Panc1 (cell line): ENCODE results near the gene ARHGAP23. TPM values are rescaled to one million over a fixed set of nuclear protein-coding genes. Genes with fewer than 3 reads are reported as not detected.

Experiments used
- ATAC-seq: fragments of 200-7000 bp; cut with Tn5 transposase; 2 replicates; pipeline ENCODE4 v1.9.1; 2020; ENCODE audit warnings: mild to moderate bottlenecking, moderate library complexity
- BruUV-seq: library from RNA; stranded (reverse); fragments of 400-500 nt; replicated peaks from 2 replicates; lab custom pipeline; 2021; lab: Mats Ljungman, UMichigan
- CTCF ChIA-PET: fragments of 300-600 bp; sonication (Branson Sonifier 250); formaldehyde crosslinking; loops from one replicate; lab custom pipeline; 2022; ENCODE audit warnings: antibody characterized with exemption; lab: Charles Lee
- POLR2A ChIA-PET: fragments of 300-600 bp; sonication (Branson Sonifier 250); formaldehyde crosslinking; loops from one replicate; lab custom pipeline; 2022; ENCODE audit warnings: antibody characterized with exemption; lab: Charles Lee
- DNase-seq: peaks from one replicate; pipeline ENCODE4 v3.0.0-alpha.2; 2010; ENCODE audit warnings: low read depth, low spot score
- H3K27ac ChIP-seq: 2 replicates; pipeline ENCODE4 v1.5.1; 2011; ENCODE audit warnings: mild to moderate bottlenecking, low read length, inconsistent platforms
- H3K27me3 ChIP-seq: fragments of 200-500 bp; sonication (Bioruptor generic); 2 replicates; pipeline ENCODE4 v1.6.0; 2014; ENCODE audit warnings: low read length, inconsistent platforms; ENCODE audit not compliant: control insufficient read depth, insufficient read depth
- H3K36me3 ChIP-seq: fragments of 200-500 bp; sonication (Bioruptor generic); 2 replicates; pipeline ENCODE4 v1.5.1; 2014; ENCODE audit warnings: inconsistent platforms, mild to moderate bottlenecking, low read length, moderate library complexity; ENCODE audit not compliant: control insufficient read depth, insufficient read depth
- H3K4me1 ChIP-seq: 2 replicates; pipeline ENCODE4 v1.5.1; 2011; ENCODE audit warnings: inconsistent platforms, mild to moderate bottlenecking, low read length, moderate library complexity; ENCODE audit not compliant: control insufficient read depth, insufficient read depth
- H3K4me3 ChIP-seq, 2 experiments: 2 replicates each; pipeline ENCODE4 v1.5.1; 2011 to 2012; ENCODE audit warnings: low read depth in 2 of 2, low read length in 2 of 2, mild to moderate bottlenecking in 2 of 2, inconsistent platforms in 1 of 2, moderate library complexity in 1 of 2
- H3K9me3 ChIP-seq: fragments of 200-500 bp; sonication (Bioruptor generic); 2 replicates; pipeline ENCODE4 v1.5.1; 2014; ENCODE audit warnings: low read depth, mild to moderate bottlenecking, inconsistent platforms, low read length, moderate library complexity; ENCODE audit not compliant: control insufficient read depth, insufficient read depth
- CTCF ChIP-seq: fragments of 450-650 bp; IDR thresholded peaks from 2 replicates; pipeline ENCODE4 v1.5.1; 2017; ENCODE audit warnings: mild to moderate bottlenecking
- POLR2AphosphoS5 ChIP-seq: IDR thresholded peaks from 2 replicates; pipeline ENCODE4 v1.6.1; 2012; ENCODE audit warnings: mild to moderate bottlenecking, low read depth, low read length, moderate library complexity
- REST ChIP-seq, 2 experiments: IDR thresholded peaks; 2 replicates each; pipeline ENCODE4 v1.6.1; 2011 to 2012; ENCODE audit warnings: low read depth in 2 of 2, control low read depth in 1 of 2, low read length in 1 of 2, mild to moderate bottlenecking in 1 of 2, moderate library complexity in 1 of 2; ENCODE audit not compliant: insufficient read depth in 1 of 2
- SIN3A ChIP-seq: IDR thresholded peaks from 2 replicates; pipeline ENCODE4 v1.6.1; 2012; ENCODE audit warnings: low read depth, mild to moderate bottlenecking, low read length, moderate library complexity, borderline replicate concordance; ENCODE audit not compliant: insufficient read depth
- TCF7L2 ChIP-seq: IDR thresholded peaks from 2 replicates; pipeline ENCODE4 v1.6.1; 2011; ENCODE audit warnings: mild to moderate bottlenecking, low read depth, low read length, inconsistent platforms
- in situ Hi-C: cut with HindIII; loops from 2 replicates; pipeline ENCODE4 v1.10.0; 2016; ENCODE audit warnings: low sequenced_read_pairs, low pct_unique_long_range_greater_than_20kb
- intact Hi-C: fragments of 100-400 bp; cut with micrococcal nuclease; formaldehyde crosslinking; loops from one replicate; pipeline ENCODE4 v1.10.0; 2022; ENCODE audit not compliant: unreplicated experiment
- total RNA-seq: library from RNA; stranded (reverse); gene quantifications from one replicate; pipeline ENCODE4 v1.2.1, GENCODE V29; 2021; ENCODE audit not compliant: unreplicated experiment

ARHGAP23 gene
- total RNA-seq, 1 experiment from 2014 or later: 33.0 TPM

GRCh38 chr17:38451840-38452529 is 23.7 kb downstream of the ARHGAP23 start:
- intact Hi-C loops: no loop called here
- DNase-seq (no peak), ATAC-seq (no peak)
- no peaks in the 10 kb centered on the region for H3K27me3 ChIP-seq
- H3K27ac ChIP-seq: peak overlapping the region; percentile 71
- H3K4me1 ChIP-seq: peaks cover 46% of the 10 kb centered on the region
- ChIA-PET CTCF (no interaction called here), POLR2A (no interaction called here)
- no peaks in the 10 kb centered on the region for H3K36me3 ChIP-seq
- BruUV-seq: no TSS peak
- no peak overlapping the region for H3K4me3 ChIP-seq
- in situ Hi-C loops: no loop called here
- H3K9me3 ChIP-seq: no peaks in the 10 kb centered on the region
- TF ChIP-seq SIN3A: no peak

GRCh38 chr17:38452719-38453118 is 24.5 kb downstream of the ARHGAP23 start:
- no TSS peak for BruUV-seq
- H3K27me3 ChIP-seq: no peaks in the 10 kb centered on the region
- ATAC-seq (0 out of 2 replicates have a peak, but pooled peaks have one; percentile 4), DNase-seq (no peak)
- H3K4me1 ChIP-seq: peaks cover 46% of the 10 kb centered on the region
- no peak for TF ChIP-seq REST (IDR thresholded peaks at IDR 0.05; ENCODE audit: insufficient read depth in 1 of 2, low read depth in 2 of 2, low read length in 1 of 2)
- no peak for TF ChIP-seq POLR2AphosphoS5
- no peak for TF ChIP-seq CTCF
- no peak for TF ChIP-seq SIN3A
- no peak for TF ChIP-seq TCF7L2
- CTCF ChIA-PET: no interaction called here
- H3K36me3 ChIP-seq: no peaks in the 10 kb centered on the region
- H3K9me3 ChIP-seq: no peaks in the 10 kb centered on the region
- peak overlapping the region; percentile 51 for H3K27ac ChIP-seq
- POLR2A ChIA-PET: no interaction called here
- intact Hi-C loops: no loop called here
- peak overlapping the region in 1 of 2 experiments; percentile 34; a peak in 2 of 4 replicates for H3K4me3 ChIP-seq
- in situ Hi-C loops: no loop called here

- in situ Hi-C loops: no loop called here
- Histone ChIP-seq H3K27me3 (no peaks in the 10 kb centered on the region), H3K27ac (peak overlapping the region; percentile 78), H3K4me3 (peak overlapping the region; percentile 41 to 49), H3K4me1 (peaks cover 46% of the 10 kb centered on the region), H3K36me3 (no peaks in the 10 kb centered on the region), H3K9me3 (no peaks in the 10 kb centered on the region)
- CTCF ChIA-PET: no interaction called here
- ATAC-seq (peak; percentile 17), DNase-seq (no peak)
- BruUV-seq: no TSS peak
- intact Hi-C loops: no loop called here
- POLR2A ChIA-PET: no interaction called here
- TF ChIP-seq CTCF: no peak
- TF ChIP-seq POLR2AphosphoS5: no peak
- no peak for TF ChIP-seq SIN3A
- no peak for TF ChIP-seq REST (IDR thresholded peaks at IDR 0.05; ENCODE audit: insufficient read depth in 1 of 2, low read depth in 2 of 2, low read length in 1 of 2)
- no peak for TF ChIP-seq TCF7L2
Observed at GRCh38 chr17:38453951-38454421, 25.7 kb downstream of the ARHGAP23 start.
